ENCODE measurements around the gene SMYD3. TPM values are rescaled to one million over a fixed set of nuclear protein-coding genes. Genes with fewer than 3 reads are reported as not detected.

Gene SMYD3
- polyA plus RNA-seq (2014; cell fraction: cytosol; rRNA removed): 30.5 and 39.5 TPM in 2 replicates
- 17.7 and 22.1 TPM in 2 replicates for polyA plus RNA-seq (2014; cell fraction: nucleus; rRNA removed)

- peak; percentile 89 for DNase-seq (ENCODE audit: low spot score)
These were observed at the start of gene SMYD3 for GRCh38 chr1:246506674-246507481. Gene SMYD3, minus strand, starts transcription at chr1:246507279.

GRCh38 chr1:246554201-246554600, 47.1 kb upstream of the SMYD3 start:
- no peak for DNase-seq (ENCODE audit: low spot score)

- DNase-seq (ENCODE audit: low spot score): no peak
These were observed 45.0 kb upstream of the SMYD3 start for GRCh38 chr1:246552110-246552509.

GRCh38 chr1:246550402-246550801, 43.3 kb upstream of the SMYD3 start:
- no peak for DNase-seq (ENCODE audit: low spot score)

DNA sequence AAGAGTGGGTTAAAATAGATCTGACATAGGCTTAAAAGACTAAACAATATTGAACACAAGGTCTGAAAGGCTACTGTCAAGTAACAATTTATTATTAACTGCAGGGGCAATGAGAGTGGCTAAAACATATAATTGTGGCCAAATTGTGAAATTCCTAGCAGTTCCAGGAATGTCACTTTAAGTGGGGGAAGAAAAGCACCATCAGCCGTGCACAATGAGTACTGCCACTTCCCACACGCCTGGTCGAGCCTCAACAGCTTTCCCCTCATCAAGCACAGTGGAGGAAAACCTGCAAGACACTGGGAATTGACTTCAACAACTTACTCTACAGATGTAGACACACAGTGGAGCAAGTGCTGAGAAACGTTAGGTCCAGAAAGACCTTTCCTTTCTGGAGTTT, 42.6 kb upstream of the SMYD3 start:
- DNase-seq (ENCODE audit: low spot score): no peak

DNA sequence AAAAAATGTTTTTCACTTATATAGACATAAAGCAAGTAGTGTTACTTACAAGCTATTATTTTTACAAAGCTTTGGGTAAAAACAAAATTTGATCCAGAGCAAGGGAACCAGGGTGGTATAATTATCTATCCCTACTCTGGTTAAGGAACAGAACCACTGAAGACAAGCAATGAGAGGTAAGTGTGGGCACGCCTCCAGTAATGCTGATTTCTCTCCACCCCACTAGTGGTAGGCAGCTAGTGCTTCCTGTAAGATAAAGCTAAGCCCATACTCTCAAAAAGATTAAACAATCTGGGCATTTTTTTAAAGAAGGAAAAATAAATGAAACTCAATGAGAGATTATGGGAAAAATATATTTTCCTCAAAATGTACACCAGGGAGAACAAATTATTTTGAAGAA, 36.9 kb upstream of the SMYD3 start:
- DNase-seq (ENCODE audit: low spot score): no peak

DNA sequence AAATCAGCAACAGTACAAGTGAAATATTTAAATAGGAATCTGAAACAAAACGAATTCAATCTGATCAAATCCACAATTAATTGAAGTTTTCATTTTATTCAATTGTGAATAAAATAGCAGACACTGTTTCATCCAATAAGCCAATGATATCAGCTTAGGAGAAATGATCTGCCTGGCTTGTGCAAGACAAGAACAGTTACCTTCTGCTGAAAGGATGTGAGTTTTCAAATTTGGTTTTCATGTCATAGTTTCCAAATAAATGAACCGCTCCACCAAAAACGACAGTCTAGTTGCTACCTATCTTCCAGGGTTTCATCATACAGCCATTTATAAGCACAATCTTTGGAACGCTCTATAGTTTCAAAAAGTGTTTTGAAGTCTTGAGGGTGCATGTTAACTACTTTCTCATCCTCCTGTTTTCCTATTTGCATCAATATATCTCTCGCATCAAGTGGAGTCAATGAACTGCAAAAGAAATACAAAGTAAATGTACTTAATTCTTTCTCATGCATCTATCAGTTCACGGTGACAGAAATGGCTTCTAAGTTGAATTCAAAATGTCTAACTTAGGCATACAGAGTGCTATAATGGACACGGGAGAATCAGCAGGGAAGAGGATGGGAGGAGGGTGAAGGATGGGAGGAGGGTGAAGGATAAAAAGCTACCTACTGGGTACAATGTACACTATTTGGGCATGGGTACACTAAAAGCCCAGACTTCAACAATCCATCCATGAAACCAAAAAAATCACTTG, 33.8 kb upstream of the SMYD3 start:
- no peak for DNase-seq (ENCODE audit: low spot score)

DNA sequence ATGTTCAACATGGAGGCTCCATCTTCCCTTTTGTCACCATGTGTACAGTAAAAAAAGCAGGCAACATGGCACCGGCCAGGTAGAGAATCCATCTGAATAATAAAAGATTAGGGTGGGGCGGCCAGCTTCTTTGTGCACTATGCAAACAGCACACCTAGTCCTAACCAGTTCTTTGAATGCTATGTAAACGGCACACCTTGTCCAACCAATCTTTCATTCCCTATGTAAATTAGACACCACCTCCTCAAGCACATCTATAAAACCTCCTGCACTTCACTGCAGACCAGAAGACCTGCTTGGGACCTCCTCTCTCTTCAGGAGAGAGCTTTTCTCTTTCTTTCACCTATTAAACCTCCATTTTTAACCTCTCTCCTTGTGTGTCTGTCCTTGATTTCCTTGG, 30.8 kb upstream of the SMYD3 start:
- no peak for DNase-seq (ENCODE audit: low spot score)

DNA sequence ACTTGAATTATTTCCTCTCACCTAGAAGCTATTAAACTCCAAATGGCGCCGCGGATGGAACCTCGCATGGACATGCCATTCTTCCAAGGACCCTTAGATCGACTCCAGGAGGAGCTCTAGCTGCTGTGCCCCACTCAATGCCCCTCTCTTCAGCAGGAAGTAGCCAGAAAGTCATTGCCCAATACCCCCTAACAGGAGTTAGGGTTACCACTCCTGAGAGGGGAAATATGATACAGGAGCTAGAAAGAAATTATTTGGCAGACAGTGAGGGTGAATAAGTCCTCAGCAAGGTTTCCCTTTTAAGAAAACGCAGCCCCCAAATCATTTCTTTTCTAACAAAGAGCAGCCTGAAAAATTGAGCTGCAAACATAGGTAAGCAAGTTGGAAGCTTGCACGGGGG, 30.4 kb upstream of the SMYD3 start:
- no peak for DNase-seq (ENCODE audit: low spot score)

- no peak for DNase-seq (ENCODE audit: low spot score)
These were observed 27.0 kb upstream of the SMYD3 start for GRCh38 chr1:246534114-246534513.

DNA sequence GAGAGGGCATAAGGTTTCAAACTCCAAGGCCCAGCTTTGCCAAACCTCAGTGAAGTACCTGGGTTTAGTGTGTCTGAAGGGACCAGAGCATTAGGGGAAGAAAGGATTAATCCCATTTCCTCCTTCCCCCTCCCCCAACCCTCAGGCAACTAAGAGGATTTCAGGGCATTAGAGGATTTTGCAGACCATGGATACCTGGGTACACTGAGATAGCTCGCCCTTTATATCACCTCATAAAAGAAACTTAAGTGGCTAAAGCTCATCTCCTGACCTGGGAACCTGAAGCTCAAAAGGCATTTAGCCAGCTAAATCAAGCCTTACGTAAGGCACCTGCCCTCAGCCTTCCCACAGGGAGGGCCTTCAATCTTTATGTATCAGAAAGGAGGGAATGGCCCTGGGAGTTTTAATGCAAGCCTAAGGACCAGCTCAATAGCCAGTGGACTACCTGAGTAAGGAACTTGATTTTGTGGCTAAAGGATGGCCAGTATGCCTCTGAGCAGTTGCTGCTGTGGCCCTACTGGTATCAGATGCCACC, 26.4 kb upstream of the SMYD3 start:
- DNase-seq (ENCODE audit: low spot score): no peak

- no peak for DNase-seq (ENCODE audit: low spot score)
These were observed 25.4 kb upstream of the SMYD3 start for GRCh38 chr1:246532519-246532918.

DNA sequence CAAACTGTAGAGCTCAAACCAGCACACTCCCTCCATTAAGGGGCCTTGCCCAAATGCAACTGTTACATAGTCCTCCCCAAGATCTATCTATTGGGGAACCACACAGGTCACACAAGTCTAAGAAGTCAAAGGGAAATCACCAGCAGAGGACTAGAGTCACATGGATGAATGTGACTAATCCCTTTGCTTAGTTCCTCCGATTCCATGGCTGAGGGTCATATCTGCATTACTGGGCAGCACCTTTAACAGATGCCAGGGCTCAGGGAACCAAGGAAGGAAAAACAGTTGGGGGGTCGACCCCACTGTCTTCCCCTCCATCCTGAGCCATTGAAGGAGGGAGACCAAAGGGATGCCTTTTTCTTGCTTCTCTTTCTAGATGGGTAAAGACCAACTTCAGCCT, 23.4 kb upstream of the SMYD3 start:
- DNase-seq (ENCODE audit: low spot score): no peak

DNA sequence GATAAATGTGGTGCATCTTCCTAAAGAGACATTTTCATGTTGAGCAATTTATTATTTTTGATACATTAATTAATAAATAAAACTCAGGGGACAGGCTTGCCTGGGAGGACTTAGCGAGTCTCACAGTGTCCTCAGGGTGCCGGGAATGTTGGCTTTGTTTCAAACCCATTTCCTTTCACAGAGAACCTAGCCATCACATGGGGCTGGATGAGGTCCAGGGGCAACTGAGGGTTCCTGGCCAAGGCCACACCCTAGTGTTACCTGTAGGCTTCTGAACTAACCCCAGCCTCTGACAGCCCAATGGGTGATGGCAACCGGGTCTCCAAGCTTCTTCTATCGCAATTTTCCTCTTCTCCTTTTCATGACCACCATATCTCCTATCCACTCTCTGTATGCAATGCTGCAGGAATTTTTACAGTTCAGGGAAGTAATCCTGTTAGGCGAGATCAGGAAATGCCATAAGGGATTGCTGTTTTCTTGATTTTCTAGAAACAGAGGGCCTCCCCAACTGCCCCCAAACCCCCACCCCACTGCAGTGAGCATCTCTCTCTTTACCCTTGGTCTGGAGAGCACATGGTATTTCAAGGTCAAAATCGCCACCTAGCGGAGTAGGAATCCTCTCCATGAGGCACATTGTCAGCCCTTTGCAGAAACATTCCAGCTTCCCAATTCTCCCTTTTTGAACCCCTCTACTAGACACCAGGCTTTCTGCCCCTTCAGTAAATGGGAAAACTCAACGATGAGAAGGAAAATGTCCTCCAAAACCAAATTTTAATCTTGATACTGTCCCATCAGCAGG, 22.1 kb upstream of the SMYD3 start:
- DNase-seq (ENCODE audit: low spot score): no peak

DNA sequence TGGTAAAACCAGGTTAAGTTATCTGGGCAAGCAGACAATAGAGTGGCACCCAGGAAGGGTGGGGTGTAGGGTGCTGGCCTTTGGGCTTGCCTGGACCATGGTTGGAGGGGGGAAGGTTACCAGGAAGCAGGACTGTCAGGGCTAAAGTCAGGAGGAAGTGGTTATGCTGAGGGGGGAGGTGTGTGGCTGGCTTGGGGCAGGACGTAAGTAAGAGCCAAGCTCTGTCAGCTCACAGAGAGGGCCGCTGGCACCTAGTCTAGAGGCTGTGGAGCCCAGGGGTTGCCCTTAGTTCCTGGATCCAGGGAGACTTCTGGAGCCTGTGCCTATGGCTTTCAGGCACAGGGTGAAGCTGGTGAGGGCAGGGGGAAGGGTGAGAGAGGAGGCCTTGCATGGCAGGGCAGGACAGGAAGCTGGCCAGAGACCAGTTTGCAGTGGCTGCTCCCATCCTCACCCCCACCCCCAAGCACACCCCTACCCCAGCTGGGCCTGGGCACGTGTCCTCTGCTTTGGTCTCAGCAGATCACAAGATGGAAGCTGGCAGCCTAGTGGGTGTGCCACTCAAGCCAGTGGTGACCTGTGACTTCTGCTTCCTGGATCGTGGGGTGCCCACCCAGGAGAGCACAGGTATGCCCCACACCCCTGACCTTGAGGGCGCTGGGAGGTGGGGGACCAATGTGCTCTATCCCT, 20.5 kb upstream of the SMYD3 start:
- no peak for DNase-seq (ENCODE audit: low spot score)

DNA sequence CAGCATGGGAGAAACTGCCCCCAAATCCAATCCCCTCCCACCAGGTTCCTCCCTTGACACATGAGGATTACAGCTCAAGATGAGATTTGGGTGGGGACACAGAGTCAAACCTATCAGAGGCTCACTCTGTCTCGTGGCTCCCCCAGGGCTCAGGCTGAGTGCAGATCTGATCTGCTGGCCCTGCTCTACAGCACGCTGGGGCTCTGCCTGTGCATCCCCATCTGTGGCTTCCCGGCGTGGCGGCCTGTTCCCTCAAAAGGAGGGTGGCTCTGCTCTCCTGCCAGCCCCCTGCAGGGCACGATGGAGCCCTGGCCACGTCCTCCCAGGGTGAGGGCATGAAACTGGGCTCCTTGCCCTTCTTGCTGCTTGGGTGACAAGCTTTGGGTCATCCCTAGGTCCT, 19.8 kb upstream of the SMYD3 start:
- DNase-seq (ENCODE audit: low spot score): peak; percentile 30

GRCh38 chr1:246526380-246526779, 19.3 kb upstream of the SMYD3 start:
- DNase-seq (ENCODE audit: low spot score): no peak

- DNase-seq (ENCODE audit: low spot score): no peak
These were observed 12.4 kb upstream of the SMYD3 start for GRCh38 chr1:246519514-246519913.

DNA sequence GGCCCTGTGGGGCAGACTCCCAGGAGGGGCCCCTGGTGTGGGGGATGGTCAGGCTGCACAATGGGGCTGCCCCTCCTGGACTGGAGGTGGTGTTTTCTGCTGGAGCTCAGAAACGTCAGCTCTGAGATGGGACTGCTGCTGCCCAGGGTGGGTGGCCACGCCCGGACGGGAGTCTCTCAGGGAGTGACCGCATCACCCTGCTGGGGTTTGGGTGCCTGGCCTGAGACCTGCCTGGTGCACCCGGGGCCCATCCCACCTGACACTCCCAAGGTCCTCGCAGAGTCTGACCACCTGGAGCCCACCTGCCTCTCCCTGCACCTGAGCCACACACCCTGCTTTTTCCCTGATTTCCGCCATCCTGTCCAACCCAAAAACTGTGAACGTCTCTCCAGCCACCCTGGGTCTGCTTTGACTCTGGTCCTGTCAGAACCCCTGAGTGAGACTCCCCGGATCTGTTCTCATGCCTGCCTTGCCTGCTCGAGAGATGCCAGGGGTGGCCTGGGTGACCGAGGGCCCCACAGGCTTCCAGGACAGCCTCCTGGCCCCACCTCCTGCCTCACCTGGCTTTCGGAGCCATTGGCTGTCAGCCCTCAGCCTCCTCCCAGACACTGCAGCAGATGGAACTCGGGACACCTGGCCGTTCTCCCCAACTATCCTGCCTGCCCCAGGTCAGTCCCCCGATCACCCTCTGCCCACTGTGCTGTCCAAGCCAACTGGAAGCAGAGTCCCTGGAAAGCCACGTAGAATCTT, 11.6 kb upstream of the SMYD3 start:
- no peak for DNase-seq (ENCODE audit: low spot score)

GRCh38 chr1:246517391-246517790, 10.3 kb upstream of the SMYD3 start:
- no peak for DNase-seq (ENCODE audit: low spot score)

Measured in SK-N-DZ (cell line).